Superior temporal gyrus (tissue), 1 donor: ENCODE measurements around the gene PAGE2.
"Not testable (repeated sequence)": the region's sequence is repeated elsewhere in the genome, so short reads cannot be mapped to it uniquely, and the experiment has no call there.

Experiments used
- DNase-seq: peaks from one replicate; pipeline ENCODE4 v3.0.0-alpha.2; 2016; ENCODE audit errors: extremely low spot score

The PAGE2 gene

DNA sequence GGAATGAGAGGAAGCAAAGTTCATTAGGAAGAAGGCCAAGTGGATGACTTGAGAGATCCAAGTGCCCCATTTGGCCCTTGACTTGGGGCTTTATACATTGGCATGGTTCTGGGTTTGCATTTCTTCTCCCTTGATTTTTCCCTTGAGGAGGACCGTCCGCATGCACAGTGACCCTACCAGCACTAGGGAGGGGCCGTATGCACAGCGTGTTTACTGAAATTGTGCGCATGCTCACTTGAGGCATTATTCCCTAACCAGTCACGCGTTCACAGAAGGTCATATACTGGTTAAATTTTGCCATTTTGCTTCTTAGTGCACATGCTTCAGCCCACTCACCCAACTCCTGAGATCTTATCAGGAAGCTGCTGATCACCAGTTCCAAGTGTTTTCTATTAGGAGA, 35.1 kb downstream of the PAGE2 start:
- no peak for DNase-seq

DNA sequence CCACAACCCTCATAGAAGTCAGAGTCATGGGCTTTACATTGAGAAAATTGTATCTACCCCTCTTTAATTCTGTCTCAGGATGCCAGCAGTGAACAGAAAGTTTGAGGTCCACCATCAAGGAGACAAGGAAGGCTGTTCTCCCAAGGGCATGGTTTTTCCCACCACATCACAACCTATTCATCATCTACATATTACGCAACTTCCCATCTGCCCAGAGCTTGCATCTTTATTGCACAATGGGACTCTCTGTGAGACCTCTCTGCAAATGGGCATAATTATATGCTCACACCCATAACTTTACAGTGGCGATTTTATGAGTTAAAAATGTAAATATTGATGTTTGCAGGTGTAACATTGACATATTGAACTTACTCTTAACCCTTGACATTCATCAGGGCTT, 38.9 kb downstream of the PAGE2 start:
- DNase-seq: no peak

DNA sequence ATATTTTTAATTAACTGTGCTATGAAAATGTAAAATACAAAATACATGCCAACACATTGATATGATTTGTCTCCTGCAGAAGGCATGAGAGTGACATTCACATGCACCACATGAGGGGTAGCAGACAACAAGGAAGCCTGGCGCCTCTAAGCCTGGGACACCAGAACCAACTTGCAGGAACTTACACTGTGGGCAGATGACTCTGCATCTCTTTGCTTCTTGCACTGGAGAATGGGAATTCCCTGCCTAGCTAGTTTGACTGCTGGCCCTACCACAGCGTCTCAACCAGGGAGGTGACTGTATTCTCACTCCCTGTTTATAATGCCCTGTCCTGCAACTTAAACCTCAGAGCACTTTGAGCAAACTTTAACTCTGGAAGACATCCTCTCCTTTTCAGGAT, 40.5 kb downstream of the PAGE2 start:
- DNase-seq: no peak

DNA sequence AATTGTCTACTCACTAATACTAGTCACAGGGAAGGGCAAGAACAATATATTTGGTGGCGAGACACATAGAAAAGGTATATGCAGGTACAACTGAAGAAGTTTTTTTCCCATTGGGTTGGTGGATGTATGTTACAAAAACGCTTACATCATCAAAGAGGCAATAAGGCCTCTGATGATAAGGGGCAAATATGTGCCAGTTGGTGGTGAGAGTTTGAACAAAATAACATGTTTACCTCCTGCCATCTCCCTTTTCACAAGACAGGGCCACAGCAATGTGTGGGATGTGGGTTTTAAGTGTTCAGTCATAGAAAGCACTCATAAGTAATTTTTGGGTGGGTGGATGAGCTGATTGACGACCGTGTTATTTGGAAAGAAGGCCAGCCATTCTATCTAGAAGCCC, 41.7 kb downstream of the PAGE2 start:
- no peak for DNase-seq

DNA sequence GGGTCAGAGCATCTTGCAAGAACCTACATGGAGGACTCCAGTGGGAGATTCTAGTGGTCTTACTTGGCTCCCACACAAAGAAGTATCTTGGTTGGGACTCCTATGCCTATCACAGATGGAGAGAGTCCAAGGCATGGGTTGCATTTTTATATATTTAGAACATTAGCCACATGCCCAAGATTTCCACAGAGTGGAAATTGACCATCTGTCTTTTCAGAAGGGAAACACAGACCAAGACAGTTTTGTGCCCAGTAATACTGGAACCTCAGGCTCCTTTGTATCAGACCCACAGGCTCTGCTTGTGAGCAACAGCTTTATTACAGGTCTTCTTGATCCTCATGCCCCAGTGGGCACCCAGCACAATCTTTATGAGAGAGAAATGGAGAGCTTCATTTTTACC, 43.6 kb downstream of the PAGE2 start:
- DNase-seq: no peak

DNA sequence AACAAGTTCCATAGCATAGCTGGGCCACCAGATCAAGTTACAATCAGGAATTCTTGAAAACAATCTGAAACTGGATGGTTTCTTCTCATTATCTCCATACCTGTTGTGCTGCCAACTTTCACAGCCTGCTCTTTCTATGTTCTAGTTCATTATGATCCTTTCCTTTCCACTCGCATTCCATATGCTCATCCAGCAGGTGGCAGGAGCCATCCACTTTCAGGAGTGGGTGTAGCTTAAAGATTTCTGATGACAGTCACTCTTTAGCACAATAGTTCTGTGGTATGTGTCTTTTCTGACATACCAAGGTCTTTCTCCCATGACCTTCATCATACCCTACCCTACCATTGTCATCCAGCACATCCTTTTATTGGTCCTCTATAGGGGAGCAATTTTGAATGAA, 46.4 kb downstream of the PAGE2 start:
- DNase-seq: peak; percentile 47

DNA sequence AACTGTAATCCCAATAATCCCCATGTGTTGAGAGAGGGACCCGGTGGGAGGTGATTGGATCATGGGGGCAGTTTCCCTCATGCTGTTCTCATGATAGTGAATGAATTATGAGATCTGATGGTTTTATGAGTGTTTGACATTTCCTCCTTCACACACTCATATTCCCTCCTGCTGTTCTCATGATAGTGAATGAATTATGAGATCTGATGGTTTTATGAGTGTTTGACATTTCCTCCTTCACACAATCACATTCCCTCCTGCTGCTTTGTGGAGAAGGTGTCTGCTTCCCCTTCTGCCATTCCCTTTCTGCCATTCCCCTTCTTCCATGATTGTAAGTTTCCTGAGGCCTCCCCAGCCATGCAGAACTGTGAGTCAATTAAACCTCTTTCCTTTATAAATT, 52.0 kb downstream of the PAGE2 start:
- not testable (repeated sequence) for DNase-seq
